ENCODE measurements around the gene RBM10. TPM values are rescaled to one million over a fixed set of nuclear protein-coding genes. Genes with fewer than 3 reads are reported as not detected.

The RBM10 gene
- total RNA-seq, 2 donors from 2014 or later: 48.3 to 50.6 TPM

- Mint-ChIP-seq H3K36me3 (ENCODE audit: low read depth) (peaks cover 70% of the 10 kb centered on the region), H3K4me3 (no peak overlapping the region), H3K9me3 (no peaks in the 10 kb centered on the region), H3K4me1 (peaks cover 18% of the 10 kb centered on the region), H3K27ac (no peak overlapping the region), H3K27me3 (ENCODE audit: insufficient read depth) (no peaks in the 10 kb centered on the region)
- Histone ChIP-seq H3K27me3 (ENCODE audit: control insufficient read depth, insufficient read depth, low read length, poor library complexity, severe bottlenecking) (no peaks in the 10 kb centered on the region), H3K4me1 (ENCODE audit: control insufficient read depth, insufficient read depth, low read length) (no peaks in the 10 kb centered on the region), H3K9me3 (ENCODE audit: control insufficient read depth, low read length) (no peaks in the 10 kb centered on the region), H3K9ac (ENCODE audit: extremely low read depth, low read length, poor library complexity, severe bottlenecking) (no peak overlapping the region), H3K4me3 (ENCODE audit: low read length) (no peak overlapping the region), H3K27ac (ENCODE audit: low read depth, low read length) (no peak overlapping the region), H3K36me3 (ENCODE audit: control insufficient read depth, insufficient read depth, low read length) (peaks cover 50% of the 10 kb centered on the region)
- TF ChIP-seq CTCF (conservative IDR thresholded peaks at IDR 0.05): no peak
- 96% methylated on average over 13 of the region's 13 CpGs; no CpG with 5 or more reads in 1 of the 2 experiments for WGBS, 2 experiments (ENCODE audit: insufficient coverage in 1 of 2, insufficient read length in 1 of 2)
- DNase-seq: no peak
Measured at GRCh38 chrX:47223476-47224250, 78.6 kb downstream of the RBM10 start.

GRCh38 chrX:47224266-47224895 is 79.4 kb downstream of the RBM10 start:
- Mint-ChIP-seq H3K9me3 (no peaks in the 10 kb centered on the region), H3K4me3 (no peak overlapping the region), H3K27me3 (ENCODE audit: insufficient read depth) (no peaks in the 10 kb centered on the region), H3K27ac (no peak overlapping the region), H3K36me3 (ENCODE audit: low read depth) (peaks cover 73% of the 10 kb centered on the region), H3K4me1 (peaks cover 16% of the 10 kb centered on the region)
- Histone ChIP-seq H3K36me3 (ENCODE audit: control insufficient read depth, insufficient read depth, low read length) (peaks cover 50% of the 10 kb centered on the region), H3K9ac (ENCODE audit: extremely low read depth, low read length, poor library complexity, severe bottlenecking) (no peak overlapping the region), H3K9me3 (ENCODE audit: control insufficient read depth, low read length) (no peaks in the 10 kb centered on the region), H3K27ac (ENCODE audit: low read depth, low read length) (no peak overlapping the region), H3K4me1 (ENCODE audit: control insufficient read depth, insufficient read depth, low read length) (no peaks in the 10 kb centered on the region), H3K27me3 (ENCODE audit: control insufficient read depth, insufficient read depth, low read length, poor library complexity, severe bottlenecking) (no peaks in the 10 kb centered on the region), H3K4me3 (ENCODE audit: low read length) (no peak overlapping the region)
- WGBS, 2 experiments (ENCODE audit: insufficient coverage in 1 of 2, insufficient read length in 1 of 2): 95% methylated on average over 15 of the region's 17 CpGs; no CpG with 5 or more reads in 1 of the 2 experiments
- DNase-seq: no peak
- TF ChIP-seq CTCF (conservative IDR thresholded peaks at IDR 0.05): no peak

GRCh38 chrX:47224896-47225290 is 79.9 kb downstream of the RBM10 start:
- no peak for TF ChIP-seq CTCF (conservative IDR thresholded peaks at IDR 0.05)
- 100% methylated on average over 1 of the region's 4 CpGs; no CpG with 5 or more reads in 1 of the 2 experiments for WGBS, 2 experiments (ENCODE audit: insufficient coverage in 1 of 2, insufficient read length in 1 of 2)
- no peaks in the 10 kb centered on the region for H3K4me1 ChIP-seq (ENCODE audit: control insufficient read depth, insufficient read depth, low read length)
- H3K4me3 Mint-ChIP-seq: no peak overlapping the region
- DNase-seq: no peak
- H3K27me3 Mint-ChIP-seq (ENCODE audit: insufficient read depth): no peaks in the 10 kb centered on the region
- H3K4me3 ChIP-seq (ENCODE audit: low read length): no peak overlapping the region
- H3K36me3 Mint-ChIP-seq (ENCODE audit: low read depth): peaks cover 76% of the 10 kb centered on the region
- H3K27me3 ChIP-seq (ENCODE audit: control insufficient read depth, insufficient read depth, low read length, poor library complexity, severe bottlenecking): no peaks in the 10 kb centered on the region
- H3K9ac ChIP-seq (ENCODE audit: extremely low read depth, low read length, poor library complexity, severe bottlenecking): no peak overlapping the region
- no peak overlapping the region for H3K27ac ChIP-seq (ENCODE audit: low read depth, low read length)
- H3K36me3 ChIP-seq (ENCODE audit: control insufficient read depth, insufficient read depth, low read length): peaks cover 50% of the 10 kb centered on the region
- peaks cover 11% of the 10 kb centered on the region for H3K4me1 Mint-ChIP-seq
- H3K9me3 ChIP-seq (ENCODE audit: control insufficient read depth, low read length): no peaks in the 10 kb centered on the region
- H3K9me3 Mint-ChIP-seq: no peaks in the 10 kb centered on the region
- H3K27ac Mint-ChIP-seq: no peak overlapping the region
